Activated CD8-positive, alpha-beta memory T cell treated with anti-CD3 and anti-CD28 coated beads, Interleukin-2, amount 50 U/mL, for 48 hours (primary cell): ENCODE data around the gene ANKEF1.

Experiments
- DNase-seq: peaks from one replicate; pipeline ENCODE4 v3.0.0-alpha.2; 2020

ANKEF1 gene

DNA sequence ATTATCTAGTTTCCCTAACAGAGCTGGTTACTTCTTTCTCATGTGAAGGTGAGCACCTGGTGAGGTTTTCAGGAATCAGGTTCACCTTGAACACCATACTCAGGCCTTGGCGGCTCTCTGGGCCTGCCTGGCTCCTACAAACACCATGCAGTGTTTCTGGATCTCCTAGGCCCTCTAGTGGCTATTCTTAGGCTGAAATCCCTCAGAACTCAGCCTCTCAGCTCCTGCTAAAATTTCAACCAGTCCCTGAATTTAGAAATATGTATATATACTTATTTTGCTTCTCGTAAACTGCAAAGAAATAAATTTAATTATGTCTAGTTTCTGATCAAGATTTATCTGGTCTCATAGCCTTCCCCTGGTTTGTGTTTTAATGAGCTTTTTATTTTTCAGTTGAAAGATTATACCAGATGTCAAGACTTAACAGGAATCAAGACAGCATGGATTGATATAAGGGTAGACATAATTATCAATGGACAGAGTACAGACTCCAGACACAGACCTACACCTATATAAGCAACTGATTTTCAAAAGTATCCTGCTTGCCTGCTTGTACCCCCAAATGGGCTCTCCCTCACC lies 55.9 kb downstream of the ANKEF1 start:
- no peak for DNase-seq

DNA sequence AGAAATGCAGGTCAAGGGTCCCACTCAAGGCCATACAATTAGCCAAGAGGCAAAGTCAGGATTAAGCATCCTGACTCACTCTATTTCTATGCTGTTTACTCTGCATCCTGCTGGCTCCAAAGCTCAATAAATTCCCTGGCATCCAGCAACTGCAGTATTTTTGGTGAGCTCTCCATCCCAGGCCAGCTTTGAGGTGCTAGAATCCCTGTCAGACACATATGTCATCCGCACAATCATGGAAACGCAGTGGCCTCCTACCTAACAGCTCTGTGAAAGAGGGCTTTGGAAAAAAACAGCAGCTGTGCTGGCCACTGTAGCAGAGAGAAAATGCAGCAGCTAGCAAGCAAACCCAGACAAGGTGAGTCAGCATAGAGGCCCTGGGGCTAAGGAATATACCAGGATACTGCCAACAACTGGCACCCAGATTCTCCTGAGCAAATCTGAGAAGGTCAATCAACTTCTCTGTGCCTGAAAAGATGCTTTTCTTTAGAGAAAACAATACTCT lies 58.4 kb downstream of the ANKEF1 start:
- DNase-seq = no peak

DNA sequence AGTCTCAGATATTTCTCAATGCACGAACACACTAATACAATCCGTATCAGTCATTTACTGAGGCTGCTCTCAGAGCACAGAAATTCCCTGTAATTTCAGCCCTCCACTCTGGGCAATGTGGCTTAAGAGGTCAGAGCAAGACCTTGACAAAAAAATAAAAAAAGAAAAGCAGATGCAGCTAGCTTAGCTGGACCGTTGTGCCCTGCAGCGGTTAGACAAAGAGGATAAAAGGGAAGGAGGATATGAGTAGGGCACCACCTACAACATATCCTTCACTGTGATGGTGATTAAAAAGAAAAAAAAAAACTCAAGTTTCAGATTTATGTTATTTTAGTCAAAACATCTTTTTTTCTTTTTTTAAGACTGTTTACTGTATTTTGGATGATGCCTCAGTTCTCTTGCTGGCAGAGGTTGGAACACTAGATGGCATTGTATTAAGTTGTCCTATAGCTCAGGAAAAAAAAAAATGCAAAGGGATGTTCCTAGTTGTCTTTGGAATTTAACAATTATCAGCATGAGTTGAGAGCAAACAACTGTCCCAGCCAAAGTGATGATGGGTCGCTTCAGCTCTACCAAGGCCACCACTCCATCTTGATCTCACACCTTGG lies 59.9 kb downstream of the ANKEF1 start:
- DNase-seq = no peak

DNA sequence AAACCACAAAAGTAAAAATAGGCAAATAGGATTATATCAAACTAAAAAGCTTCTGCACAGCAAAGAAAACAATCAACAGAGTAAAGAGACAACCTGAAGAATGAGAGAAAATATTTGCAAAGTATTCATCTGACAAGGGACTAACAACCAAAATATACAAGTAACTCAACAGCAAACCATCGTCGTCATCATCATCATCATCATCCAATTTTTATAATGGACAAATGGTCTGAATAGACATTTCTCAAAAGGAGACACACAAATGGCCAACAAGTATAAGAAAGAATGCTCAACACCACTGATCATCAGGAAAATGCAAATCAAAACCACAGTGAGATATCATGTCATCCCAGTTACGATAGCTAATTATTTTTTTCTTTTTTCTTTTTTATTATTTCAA lies 62.0 kb downstream of the ANKEF1 start:
- no peak for DNase-seq

DNA sequence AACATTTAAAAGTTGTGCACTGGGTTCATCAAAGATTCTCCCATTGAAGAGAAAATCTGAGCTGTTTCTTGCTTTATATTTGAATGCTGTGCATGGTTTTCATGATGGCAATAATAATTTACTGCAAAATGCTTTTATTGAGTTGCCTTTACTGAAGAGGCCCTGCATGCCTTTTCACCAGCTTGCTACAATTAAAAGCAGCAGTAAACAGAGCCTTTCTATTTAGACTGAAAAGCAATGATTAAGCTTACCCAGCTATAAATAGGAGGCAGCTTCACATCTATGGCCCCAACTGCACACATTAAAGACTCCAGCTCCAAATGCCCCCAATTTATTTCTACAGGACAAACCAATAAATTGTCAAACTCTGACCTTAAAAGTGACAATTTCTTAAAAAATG lies 70.3 kb downstream of the ANKEF1 start:
- DNase-seq = no peak
